GM18951 (cell line): ENCODE results near the gene CXorf49.

ENCODE experiments used
- POLR2A ChIP-seq: IDR thresholded peaks from 4 replicates; pipeline ENCODE4 v1.6.1; 2011; ENCODE audit warnings: mild to moderate bottlenecking; ENCODE audit not compliant: insufficient read length, insufficient read depth; ENCODE audit errors: extremely low read depth
- in situ Hi-C: fragments of 300-500 bp; cut with MboI; formaldehyde crosslinking; loops from one replicate; pipeline ENCODE4 v1.12.0; 2022; ENCODE audit warnings: low sequenced_read_pairs, mixed read lengths, inconsistent platforms; ENCODE audit not compliant: unreplicated experiment

CXorf49 gene

GRCh38 chrX:71664889-71665491 lies 53.1 kb downstream of the CXorf49 start:
- TF ChIP-seq POLR2A = no peak
- in situ Hi-C loops = no loop called here
